AG04449 (cell line): ENCODE data around the gene ASPHD1.
A peak's percentile ranks its signal among the peaks of the same experiment; 100 is the strongest.
"Not testable (repeated sequence)": the region's sequence is repeated elsewhere in the genome, so short reads cannot be mapped to it uniquely, and the experiment has no call there.

Experiments
- CTCF ChIA-PET: fragments of 350-600 bp; formaldehyde crosslinking; extraction: SDS; loops from one replicate; lab custom pipeline; 2021; ENCODE audit warnings: antibody characterized with exemption; lab: Yijun Ruan, JAX
- POLR2A ChIA-PET: fragments of 400-600, 350-600 bp; formaldehyde crosslinking; extraction: SDS; loops from one replicate; lab custom pipeline; 2020; ENCODE audit warnings: antibody characterized with exemption, inconsistent platforms; lab: Yijun Ruan, JAX
- DNase-seq: peaks from one replicate; pipeline ENCODE4 v3.0.0-alpha.2; 2010; ENCODE audit warnings: low read depth, low spot score
- H3K4me3 ChIP-seq: 2 replicates; pipeline ENCODE4 v1.5.1; 2011; ENCODE audit warnings: low read depth, mild to moderate bottlenecking, control low read depth, low read length
- CTCF ChIP-seq: IDR thresholded peaks from one replicate; pipeline ENCODE4 v1.5.1; 2011; ENCODE audit warnings: mild to moderate bottlenecking, moderate library complexity, low read length, control low read depth, inconsistent platforms; ENCODE audit not compliant: insufficient read depth; ENCODE audit errors: missing control alignments

Gene ASPHD1

GRCh38 chr16:29863669-29863984, 36.7 kb upstream of the ASPHD1 start:
- CTCF ChIA-PET: interaction anchor here (1.1 to 7.3 kb wide), 9 partner anchors 9 to 165 kb away, joined by 3 to 63 read pairs (median 3); no protein-coding TSS in a partner anchor
- H3K4me3 ChIP-seq: peak overlapping the region; percentile 44
- POLR2A ChIA-PET: interaction anchor here (1.9 to 2.0 kb wide), 2 partner anchors 47 to 98 kb away, joined by 4 to 5 read pairs; partner anchors contain the start of genes PAGR1 and TMEM219
- TF ChIP-seq CTCF: no peak
- no peak for DNase-seq

- ChIA-PET POLR2A (interaction anchor here (2.0 kb wide), 1 partner anchor 97 kb away, joined by 4 read pairs; the partner anchor contains the start of gene TMEM219), CTCF (interaction anchor here (1.1 to 2.1 kb wide), 5 partner anchors 10 to 165 kb away, joined by 3 to 5 read pairs (median 4); no protein-coding TSS in a partner anchor)
- no peak for DNase-seq
- TF ChIP-seq CTCF: no peak
- H3K4me3 ChIP-seq: no peak overlapping the region
These were observed 36.1 kb upstream of the ASPHD1 start for GRCh38 chr16:29864205-29864604.

GRCh38 chr16:29868396-29869009, 31.8 kb upstream of the ASPHD1 start:
- TF ChIP-seq CTCF: no peak
- H3K4me3 ChIP-seq: no peak overlapping the region
- DNase-seq: no peak
- POLR2A ChIA-PET: no interaction called here
- CTCF ChIA-PET: no interaction called here

- H3K4me3 ChIP-seq, CTCF ChIA-PET, POLR2A ChIA-PET, DNase-seq: not testable (repeated sequence)
These were observed 31.2 kb upstream of the ASPHD1 start for GRCh38 chr16:29869067-29869466.

GRCh38 chr16:29871822-29872546, 28.3 kb upstream of the ASPHD1 start:
- POLR2A ChIA-PET: no interaction called here
- TF ChIP-seq CTCF: no peak
- no peak for DNase-seq
- H3K4me3 ChIP-seq: no peak overlapping the region
- CTCF ChIA-PET: interaction anchor here (1.0 to 1.8 kb wide), 2 partner anchors 9 to 161 kb away, joined by 3 to 7 read pairs; partner anchors contain the start of gene CDIPT

- CTCF ChIA-PET: interaction anchor here (1.3 to 1.8 kb wide), 2 partner anchors 10 to 25 kb away, joined by 7 read pairs; partner anchors contain the start of gene CDIPT
- POLR2A ChIA-PET: interaction anchor here (0.8 kb wide), 1 partner anchor 11 kb away, joined by 3 read pairs; no protein-coding TSS in a partner anchor
- H3K4me3 ChIP-seq: no peak overlapping the region
- no peak for DNase-seq
- no peak for TF ChIP-seq CTCF
These were observed 27.0 kb upstream of the ASPHD1 start for GRCh38 chr16:29873319-29873718.
